CD14-positive monocyte (primary cell): ENCODE data around the gene GALNT17. TPM values are rescaled to one million over a fixed set of nuclear protein-coding genes. Genes with fewer than 3 reads are reported as not detected.

Experiments used
- DNase-seq, 3 donors: peaks; one replicate each; pipeline ENCODE4 v3.0.0-alpha.2; 2011 to 2022
- H2AFZ ChIP-seq: 2 replicates; pipeline ENCODE4 v1.6.0; 2012; ENCODE audit warnings: mild to moderate bottlenecking, low read depth, low read length, inconsistent platforms; ENCODE audit not compliant: insufficient read depth, poor library complexity, severe bottlenecking
- H3K27ac ChIP-seq, 2 donors: 1 replicate in 1 of 2; 2 replicates in 1 of 2; pipeline ENCODE4 v1.5.1; 2012 to 2013; ENCODE audit warnings: low read length in 2 of 2, control low read depth in 1 of 2, inconsistent platforms in 1 of 2, low read depth in 1 of 2, mild to moderate bottlenecking in 1 of 2
- H3K27me3 ChIP-seq, 2 donors: one replicate each; pipeline versions ENCODE4 v1.6.0 to v1.6.1; 2011 to 2013; ENCODE audit warnings: low read length in 2 of 2; ENCODE audit not compliant: control insufficient read depth in 2 of 2, insufficient read depth in 2 of 2
- H3K36me3 ChIP-seq, 2 donors: replicated peaks in 1 of 2; 1 replicate in 1 of 2; 2 replicates in 1 of 2; pipeline versions ENCODE4 v1.5.1 to v1.6.1; 2012 to 2013; ENCODE audit warnings: low read length in 2 of 2, control low read depth in 1 of 2, inconsistent platforms in 1 of 2, mild to moderate bottlenecking in 1 of 2; ENCODE audit not compliant: insufficient read depth in 2 of 2, control insufficient read depth in 1 of 2
- H3K4me1 ChIP-seq, 2 donors: 1 replicate in 1 of 2; 2 replicates in 1 of 2; pipeline versions ENCODE4 v1.5.1 to v1.6.1; 2012 to 2013; ENCODE audit warnings: low read length in 2 of 2, control low read depth in 1 of 2, inconsistent platforms in 1 of 2, mild to moderate bottlenecking in 1 of 2, moderate library complexity in 1 of 2; ENCODE audit not compliant: insufficient read depth in 2 of 2, control insufficient read depth in 1 of 2
- H3K4me2 ChIP-seq: replicated peaks from 2 replicates; pipeline ENCODE3; 2012; ENCODE audit warnings: low read length, moderate library complexity, mild to moderate bottlenecking; ENCODE audit not compliant: poor library complexity, severe bottlenecking; ENCODE audit errors: extremely low read depth
- H3K4me3 ChIP-seq, 3 experiments: fragments of 200-600 bp in 1 of 3; sonication (generic) in 1 of 3; replicated peaks in 1 of 3; 1 replicate in 2 of 3; 2 replicates in 1 of 3; pipeline ENCODE4 v1.5.1; 2011 to 2013; ENCODE audit warnings: low read length in 3 of 3, mild to moderate bottlenecking in 3 of 3, control low read depth in 2 of 3, low read depth in 2 of 3, inconsistent platforms in 1 of 3, moderate library complexity in 1 of 3
- H3K79me2 ChIP-seq: 2 replicates; pipeline ENCODE4 v1.6.0; 2012; ENCODE audit warnings: mild to moderate bottlenecking, control low read depth, inconsistent platforms, low read length, moderate library complexity; ENCODE audit not compliant: insufficient read depth
- H3K9ac ChIP-seq: 2 replicates; pipeline ENCODE4 v1.6.0; 2017; ENCODE audit warnings: low read length, mild to moderate bottlenecking; ENCODE audit not compliant: insufficient read depth, poor library complexity, severe bottlenecking
- H3K9me3 ChIP-seq, 2 donors: replicated peaks in 1 of 2; 1 replicate in 1 of 2; 2 replicates in 1 of 2; pipeline versions ENCODE4 v1.5.1 to v1.6.1; 2012 to 2013; ENCODE audit warnings: low read length in 2 of 2, control low read depth in 1 of 2; ENCODE audit not compliant: control insufficient read depth in 1 of 2, insufficient read depth in 1 of 2
- H4K20me1 ChIP-seq: 2 replicates; pipeline ENCODE4 v1.6.0; 2012; ENCODE audit warnings: mild to moderate bottlenecking, low read length, control low read depth, moderate library complexity; ENCODE audit not compliant: insufficient read depth
- H3K27ac Mint-ChIP-seq, 7 donors: one replicate each; pipeline ENCODE4 v1.8.0; 2020; ENCODE audit warnings: mild to moderate bottlenecking in 7 of 7, mixed read lengths in 7 of 7, moderate library complexity in 6 of 7, inconsistent platforms in 2 of 7
- H3K27me3 Mint-ChIP-seq, 3 donors: one replicate each; pipeline ENCODE4 v1.8.0; 2021 to 2022; ENCODE audit warnings: low read depth in 3 of 3, mild to moderate bottlenecking in 3 of 3, mixed read lengths in 3 of 3, moderate library complexity in 3 of 3, inconsistent platforms in 1 of 3
- H3K36me3 Mint-ChIP-seq, 2 donors: one replicate each; pipeline ENCODE4 v1.8.0; 2020; ENCODE audit warnings: mixed read lengths in 2 of 2, inconsistent platforms in 1 of 2, mild to moderate bottlenecking in 1 of 2
- H3K4me1 Mint-ChIP-seq: one replicate; pipeline ENCODE4 v1.8.0; 2020; ENCODE audit warnings: mild to moderate bottlenecking, mixed read lengths
- H3K4me3 Mint-ChIP-seq, 2 donors: one replicate each; pipeline ENCODE4 v1.8.0; 2020; ENCODE audit warnings: mild to moderate bottlenecking in 2 of 2, mixed read lengths in 2 of 2, moderate library complexity in 1 of 2
- H3K9me3 Mint-ChIP-seq, 7 donors: one replicate each; pipeline ENCODE4 v1.8.0; 2020 to 2022; ENCODE audit warnings: mixed read lengths in 7 of 7, mild to moderate bottlenecking in 6 of 7, moderate library complexity in 6 of 7, inconsistent platforms in 2 of 7
- whole genome bisulfite sequencing: methylation state at CpG from one replicate; pipeline ENCODE4 v1.1.5; 2013; ENCODE audit warnings: missing lambda C conversion rate; ENCODE audit not compliant: insufficient coverage; 5-methylcytosine and 5-hydroxymethylcytosine counted together
- intact Hi-C, 2 donors: fragments of 100-400 bp; cut with micrococcal nuclease; formaldehyde crosslinking; loops; one replicate each; pipeline versions ENCODE4 v1.15.0 to v1.15.1; 2023
- polyA plus RNA-seq, 3 donors: library from polyadenylated mRNA; depleted of rRNA in 1 of 3; unstranded in 2 of 3; stranded (reverse) in 1 of 3; fragments of 300-500 nt in 2 of 3; fragments of >200 nt in 1 of 3; fragmentation: Illumina TruSeq in 2 of 3; gene quantifications; 1 replicate in 2 of 3; 2 replicates in 1 of 3; pipeline ENCODE4 v1.2.3, GENCODE V29; 2012 to 2021
- TF ChIP-seq, protein P1 (sequence below): fragments of 200-600 bp; IDR thresholded peaks from one replicate; pipeline ENCODE4 v1.8.0; 2022; ENCODE audit warnings: antibody characterized with exemption, mild to moderate bottlenecking

The GALNT17 gene
- polyA plus RNA-seq, 3 donors = not detected

DNA sequence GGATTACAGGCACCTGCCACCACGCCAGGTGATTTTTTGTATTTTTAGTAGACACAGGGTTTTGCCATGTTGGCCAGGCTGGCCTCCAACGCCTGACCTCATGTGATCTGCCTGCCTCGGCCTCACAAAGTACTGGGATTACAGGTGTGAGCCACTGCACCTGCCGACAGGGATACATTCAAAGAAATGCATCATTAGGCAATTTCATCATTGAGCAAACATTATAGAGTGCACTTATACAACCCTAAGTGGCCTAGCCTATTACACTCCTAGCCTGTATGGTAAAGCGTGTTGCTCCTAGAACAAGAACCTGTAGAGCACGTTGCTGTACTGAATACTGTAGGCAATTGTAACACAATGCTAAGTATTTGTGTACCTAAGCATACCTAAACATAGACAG lies 350.3 kb downstream of the GALNT17 start:
- Histone ChIP-seq H3K4me3 (no peak overlapping the region), H3K27ac (no peak overlapping the region), H3K27me3 (no peaks in the 10 kb centered on the region), H3K36me3 (no peaks in the 10 kb centered on the region), H3K79me2 (no peaks in the 10 kb centered on the region), H3K4me1 (no peaks in the 10 kb centered on the region), H2AFZ (no peak overlapping the region), H4K20me1 (no peaks in the 10 kb centered on the region), H3K9ac (no peak overlapping the region), H3K4me2 (no peak overlapping the region), H3K9me3 (peaks cover 0 to 8% of the 10 kb centered on the region in 2 donors)
- intact Hi-C loops = no loop called here
- H3K9me3 Mint-ChIP-seq = peaks cover 0 to 14% (median 5%) of the 10 kb centered on the region in 7 donors
- TF ChIP-seq, protein P1, sequence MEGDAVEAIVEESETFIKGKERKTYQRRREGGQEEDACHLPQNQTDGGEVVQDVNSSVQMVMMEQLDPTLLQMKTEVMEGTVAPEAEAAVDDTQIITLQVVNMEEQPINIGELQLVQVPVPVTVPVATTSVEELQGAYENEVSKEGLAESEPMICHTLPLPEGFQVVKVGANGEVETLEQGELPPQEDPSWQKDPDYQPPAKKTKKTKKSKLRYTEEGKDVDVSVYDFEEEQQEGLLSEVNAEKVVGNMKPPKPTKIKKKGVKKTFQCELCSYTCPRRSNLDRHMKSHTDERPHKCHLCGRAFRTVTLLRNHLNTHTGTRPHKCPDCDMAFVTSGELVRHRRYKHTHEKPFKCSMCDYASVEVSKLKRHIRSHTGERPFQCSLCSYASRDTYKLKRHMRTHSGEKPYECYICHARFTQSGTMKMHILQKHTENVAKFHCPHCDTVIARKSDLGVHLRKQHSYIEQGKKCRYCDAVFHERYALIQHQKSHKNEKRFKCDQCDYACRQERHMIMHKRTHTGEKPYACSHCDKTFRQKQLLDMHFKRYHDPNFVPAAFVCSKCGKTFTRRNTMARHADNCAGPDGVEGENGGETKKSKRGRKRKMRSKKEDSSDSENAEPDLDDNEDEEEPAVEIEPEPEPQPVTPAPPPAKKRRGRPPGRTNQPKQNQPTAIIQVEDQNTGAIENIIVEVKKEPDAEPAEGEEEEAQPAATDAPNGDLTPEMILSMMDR = no peak
- peaks cover 0 to 2% (median 2%) of the 10 kb centered on the region in 3 donors for H3K27me3 Mint-ChIP-seq
- H3K4me1 Mint-ChIP-seq = no peaks in the 10 kb centered on the region
- no peak for DNase-seq
- H3K27ac Mint-ChIP-seq = peak overlapping the region in 1 of 7 donors; percentile 25
- H3K36me3 Mint-ChIP-seq = no peaks in the 10 kb centered on the region
- 83% methylated on average over 4 of the region's 6 CpGs for WGBS
- H3K4me3 Mint-ChIP-seq = no peak overlapping the region

DNA sequence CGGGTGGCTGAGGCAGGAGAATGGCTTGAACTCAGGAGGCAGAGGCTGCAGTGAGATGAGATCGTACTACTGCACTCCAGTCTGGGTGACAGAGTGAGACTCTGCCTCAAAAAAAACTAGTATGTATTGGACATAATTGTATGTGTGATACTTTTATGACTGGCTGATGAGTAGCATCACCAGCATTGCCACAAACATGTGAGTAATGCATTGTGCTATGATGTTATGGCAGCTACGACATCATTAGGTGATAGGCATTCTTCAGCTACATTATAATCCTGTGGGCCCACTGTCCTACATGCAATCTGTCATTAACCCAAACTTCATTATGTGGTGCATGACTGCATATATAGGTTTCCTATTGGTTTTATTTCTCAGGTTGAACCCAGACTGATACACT lies 352.4 kb downstream of the GALNT17 start:
- Histone ChIP-seq H3K9ac (no peak overlapping the region), H3K79me2 (no peaks in the 10 kb centered on the region), H3K4me1 (no peaks in the 10 kb centered on the region), H2AFZ (no peak overlapping the region), H3K4me3 (no peak overlapping the region), H3K36me3 (no peaks in the 10 kb centered on the region), H3K27ac (no peak overlapping the region), H3K4me2 (no peak overlapping the region), H3K27me3 (no peaks in the 10 kb centered on the region), H3K9me3 (peaks cover 2 to 5% of the 10 kb centered on the region in 2 donors), H4K20me1 (no peaks in the 10 kb centered on the region)
- H3K4me1 Mint-ChIP-seq = no peaks in the 10 kb centered on the region
- peaks cover 0 to 2% (median 0%) of the 10 kb centered on the region in 3 donors for H3K27me3 Mint-ChIP-seq
- H3K27ac Mint-ChIP-seq = no peak overlapping the region
- DNase-seq = no peak
- H3K9me3 Mint-ChIP-seq = peaks cover 0 to 16% (median 5%) of the 10 kb centered on the region in 7 donors
- TF ChIP-seq, protein P1 = no peak
- 94% methylated on average over 2 of the region's 3 CpGs for WGBS
- H3K4me3 Mint-ChIP-seq = no peak overlapping the region
- intact Hi-C loops = no loop called here
- no peaks in the 10 kb centered on the region for H3K36me3 Mint-ChIP-seq
